ENCODE results near the gene SERTAD4. TPM values are rescaled to one million over a fixed set of nuclear protein-coding genes. Genes with fewer than 3 reads are reported as not detected.

Gene SERTAD4
- total and polyA plus RNA-seq, 2 of the 8 experiments (the other 6 are each of a cell fraction or from before 2014, with no cell fraction given), result 0.54 to 3.2 TPM

- Histone ChIP-seq H3K4me2 (ENCODE audit: insufficient read depth in 1 of 2, low read depth in 2 of 2, low read length in 2 of 2) (no peak overlapping the region), H3K79me1 (ENCODE audit: low read depth, low read length) (no peaks in the 10 kb centered on the region), H2AFZ (ENCODE audit: low read length) (0 out of 2 replicates have a peak overlapping the region, but pooled peaks have one; percentile 31), H2BK20ac (ENCODE audit: low read length) (no peak overlapping the region), H4K20me1 (replicated peaks in 1 of 2; ENCODE audit: control insufficient read depth in 1 of 2, insufficient read depth in 2 of 2, low read length in 2 of 2) (no peaks in the 10 kb centered on the region), H3K79me2 (ENCODE audit: control insufficient read depth in 1 of 2, insufficient read depth in 2 of 2, low read length in 2 of 2) (no peaks in the 10 kb centered on the region), H2AK5ac (ENCODE audit: low read depth, low read length) (0 out of 2 replicates have a peak overlapping the region, but pooled peaks have one; percentile 57), H3K4me1 (replicated peaks in 1 of 4; ENCODE audit: control insufficient read depth in 3 of 4, insufficient read depth in 4 of 4, low read length in 3 of 4) (peaks cover 3 to 19% (median 13%) of the 10 kb centered on the region in 4 experiments; a peak in 6 of 7 replicates), H3K36me3 (ENCODE audit: control insufficient read depth in 2 of 4, insufficient read depth in 4 of 4, low read length in 3 of 4) (no peaks in the 10 kb centered on the region), H3K27me3 (replicated peaks in 1 of 4; ENCODE audit: control insufficient read depth in 3 of 4, extremely low read depth in 1 of 4, insufficient read depth in 3 of 4, low read length in 3 of 4) (no peaks in the 10 kb centered on the region), H4K8ac (ENCODE audit: extremely low read depth, insufficient read depth, low read length) (no peak overlapping the region), H3K14ac (ENCODE audit: insufficient read length) (no peak overlapping the region), H3K9ac (replicated peaks in 1 of 4; ENCODE audit: extremely low read depth in 1 of 4, low read depth in 3 of 4, low read length in 3 of 4) (no peak overlapping the region), H3K56ac (replicated peaks; ENCODE audit: insufficient read length, low read depth, low read length) (no peak overlapping the region), H2BK12ac (ENCODE audit: low read depth, low read length) (peak overlapping the region; percentile 35; the same call in 1 of the 2 replicates), H3K9me3 (ENCODE audit: insufficient read depth in 2 of 2, low read depth in 1 of 2, low read length in 1 of 2) (no peaks in the 10 kb centered on the region), H3K4me3 (ENCODE audit: extremely low read depth in 1 of 4, insufficient read depth in 2 of 4, low read depth in 3 of 4, low read length in 4 of 4) (no peak overlapping the region), H3K23ac (ENCODE audit: insufficient read length) (no peak overlapping the region), H3K27ac (ENCODE audit: low read depth, low read length) (no peak overlapping the region), H2BK120ac (replicated peaks; ENCODE audit: low read depth, low read length) (no peak overlapping the region), H2BK5ac (ENCODE audit: low read depth, low read length) (no peak overlapping the region), H4K91ac (replicated peaks; ENCODE audit: insufficient read length, low read length) (no peak overlapping the region), H4K5ac (ENCODE audit: insufficient read length, low read depth, low read length) (no peak overlapping the region), H3K23me2 (ENCODE audit: low read depth, low read length) (no peaks in the 10 kb centered on the region), H2BK15ac (ENCODE audit: low read length) (peak overlapping the region; percentile 81), H3K4ac (replicated peaks; ENCODE audit: insufficient read length, low read depth, low read length) (no peak overlapping the region), H3K18ac (ENCODE audit: extremely low read depth, low read length) (0 out of 2 replicates have a peak overlapping the region, but pooled peaks have one; percentile 28)
- DNase-seq (ENCODE audit: low read depth in 1 of 2, low spot score in 2 of 2) (no peak), FAIRE-seq (no peak)
- POLR2A ChIA-PET (ENCODE audit: partially characterized antibody), result interaction anchor here (0.8 to 3.4 kb wide), 3 partner anchors 10 to 104 kb away, joined by 3 to 17 read pairs (median 11); no protein-coding TSS in a partner anchor
- CTCF ChIA-PET (ENCODE audit: partially characterized antibody), result interaction anchor here (0.7 to 8.1 kb wide), 14 partner anchors 10 to 127 kb away, joined by 3 to 74 read pairs (median 6); no protein-coding TSS in a partner anchor
- 78% methylated on average over 4 of the region's 4 CpGs; no CpG with 5 or more reads in 1 of the 2 experiments for WGBS, 2 experiments (ENCODE audit: extremely low coverage in 1 of 2, insufficient coverage in 1 of 2, insufficient read length in 1 of 2, insufficient replicate concordance in 2 of 2, low coverage in 1 of 2, low lambda C conversion rate in 2 of 2, missing lambda C conversion rate in 1 of 2)
- TF ChIP-seq SP2 (IDR thresholded peaks at IDR 0.05; ENCODE audit: low read length), result no peak
- TF ChIP-seq TAF1 (IDR thresholded peaks at IDR 0.05; ENCODE audit: low read depth, low read length), result no peak
- TF ChIP-seq CBX5 (IDR thresholded peaks at IDR 0.05; ENCODE audit: low read depth, low read length), result no peak
- no peak for TF ChIP-seq JUND (IDR thresholded peaks at IDR 0.05; ENCODE audit: low read length)
Observed at GRCh38 chr1:210269981-210270380, 37.4 kb downstream of the SERTAD4 start.

All from H1 (cell line).